HAP-1 (cell line): ENCODE results near the gene ADRA1B.
A peak's percentile ranks its signal among the peaks of the same experiment; 100 is the strongest.
"Not testable (repeated sequence)": the region's sequence is repeated elsewhere in the genome, so short reads cannot be mapped to it uniquely, and the experiment has no call there.

Source experiments
- DNase-seq, 2 experiments: peaks; one replicate each; pipeline ENCODE4 v3.0.0-alpha.2; 2016 to 2020; ENCODE audit warnings: low spot score in 2 of 2
- H3K27me3 ChIP-seq: fragments of 250-450 bp; sonication (Bioruptor Pico); 2 replicates; pipeline ENCODE4 v1.5.1; 2020; ENCODE audit warnings: low read depth, mild to moderate bottlenecking, moderate library complexity
- H3K36me3 ChIP-seq: fragments of 250-450 bp; sonication (Bioruptor Pico); replicated peaks from 2 replicates; pipeline ENCODE4 v1.5.1; 2020; ENCODE audit warnings: mild to moderate bottlenecking
- H3K4me1 ChIP-seq: fragments of 250-450 bp; sonication (Bioruptor Pico); 2 replicates; pipeline ENCODE4 v1.5.1; 2020; ENCODE audit warnings: mild to moderate bottlenecking
- H3K4me3 ChIP-seq: fragments of 250-450 bp; sonication (Bioruptor Pico); 2 replicates; pipeline ENCODE4 v1.5.1; 2020; ENCODE audit warnings: mild to moderate bottlenecking, moderate library complexity
- H3K9me3 ChIP-seq: fragments of 250-450 bp; sonication (Bioruptor Pico); 2 replicates; pipeline ENCODE4 v1.5.1; 2020; ENCODE audit warnings: mild to moderate bottlenecking, moderate library complexity
- in situ Hi-C: fragments of 300-500 bp; cut with MboI; formaldehyde crosslinking; loops from 3 replicates; pipeline ENCODE4 v1.14.3; 2020; ENCODE audit warnings: low sequenced_read_pairs, inconsistent platforms, mixed read lengths

Gene ADRA1B

DNA sequence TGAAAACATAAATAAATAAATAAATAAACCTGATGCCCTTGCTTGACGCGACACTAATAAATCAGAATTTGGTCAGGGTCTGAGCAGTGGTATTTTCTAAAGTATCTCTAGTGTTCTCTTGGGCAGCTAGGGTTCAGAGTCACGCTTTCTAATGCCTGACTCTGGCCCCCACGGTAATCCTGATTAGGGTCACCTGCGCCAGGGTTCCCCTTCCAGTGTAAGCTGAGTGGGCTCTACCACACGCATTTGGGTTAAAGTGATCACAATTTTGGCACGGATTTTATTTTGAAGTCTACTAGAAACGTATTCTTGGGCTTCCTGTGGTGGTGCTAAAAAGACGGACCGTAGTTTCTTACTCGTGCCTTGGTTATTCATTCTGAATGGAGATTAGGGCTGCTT, 93.3 kb downstream of the ADRA1B start:
- in situ Hi-C loops: no loop called here

DNA sequence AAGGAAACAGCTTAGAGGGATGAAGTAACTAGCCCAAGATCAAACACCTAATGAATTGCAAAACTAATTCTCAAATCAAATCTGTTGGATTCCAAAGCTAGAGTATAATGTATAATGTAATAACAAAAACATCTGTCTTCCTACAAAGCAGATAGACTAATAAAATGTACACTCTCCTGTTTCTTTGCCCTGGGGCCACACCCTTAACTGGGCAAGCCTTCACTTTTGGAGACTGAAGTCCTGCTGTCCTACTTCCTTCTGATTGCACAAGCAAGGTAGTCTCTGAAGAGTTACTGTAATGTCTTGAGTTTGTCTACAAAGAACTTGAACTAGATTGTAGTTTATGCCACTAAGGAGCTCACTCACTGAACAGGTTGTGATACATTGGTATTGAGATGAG, 95.2 kb downstream of the ADRA1B start:
- no peak for DNase-seq
- Histone ChIP-seq H3K36me3 (peaks cover 23% of the 10 kb centered on the region), H3K4me3 (no peak overlapping the region), H3K9me3 (no peaks in the 10 kb centered on the region), H3K4me1 (peaks cover 8% of the 10 kb centered on the region), H3K27me3 (no peaks in the 10 kb centered on the region)
- in situ Hi-C loops: no loop called here

More for the DNA sequence above, 93.3 kb downstream of the ADRA1B start:
- Histone ChIP-seq H3K36me3 (peaks cover 18% of the 10 kb centered on the region), H3K27me3 (no peaks in the 10 kb centered on the region), H3K4me1 (peaks cover 8% of the 10 kb centered on the region), H3K4me3 (peak overlapping the region; percentile 84), H3K9me3 (no peaks in the 10 kb centered on the region)
- no peak for DNase-seq

DNA sequence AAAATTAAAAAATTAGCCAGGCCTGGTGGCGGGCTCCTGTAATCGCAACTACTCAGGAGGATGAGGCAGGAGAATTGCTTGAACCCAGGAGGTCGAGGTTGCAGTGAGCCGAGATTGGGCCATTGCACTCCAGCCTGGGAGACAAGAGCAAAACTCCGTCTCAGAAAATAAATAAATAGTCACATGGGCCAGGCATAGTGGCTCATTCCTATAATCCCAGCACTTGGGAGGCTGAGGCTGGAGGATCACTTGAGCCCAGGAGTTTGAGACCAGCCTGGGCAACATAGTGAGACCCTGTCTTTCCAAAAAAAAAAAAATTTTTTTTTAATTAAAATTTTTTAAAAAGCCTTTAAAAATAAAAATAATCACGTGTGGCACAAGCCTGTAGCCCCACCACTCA, 97.9 kb downstream of the ADRA1B start:
- DNase-seq, H3K9me3 ChIP-seq, in situ Hi-C loops, H3K4me3 ChIP-seq, H3K27me3 ChIP-seq: not testable (repeated sequence)
- H3K36me3 ChIP-seq: peaks cover 23% of the 10 kb centered on the region
- H3K4me1 ChIP-seq: peaks cover 16% of the 10 kb centered on the region

DNA sequence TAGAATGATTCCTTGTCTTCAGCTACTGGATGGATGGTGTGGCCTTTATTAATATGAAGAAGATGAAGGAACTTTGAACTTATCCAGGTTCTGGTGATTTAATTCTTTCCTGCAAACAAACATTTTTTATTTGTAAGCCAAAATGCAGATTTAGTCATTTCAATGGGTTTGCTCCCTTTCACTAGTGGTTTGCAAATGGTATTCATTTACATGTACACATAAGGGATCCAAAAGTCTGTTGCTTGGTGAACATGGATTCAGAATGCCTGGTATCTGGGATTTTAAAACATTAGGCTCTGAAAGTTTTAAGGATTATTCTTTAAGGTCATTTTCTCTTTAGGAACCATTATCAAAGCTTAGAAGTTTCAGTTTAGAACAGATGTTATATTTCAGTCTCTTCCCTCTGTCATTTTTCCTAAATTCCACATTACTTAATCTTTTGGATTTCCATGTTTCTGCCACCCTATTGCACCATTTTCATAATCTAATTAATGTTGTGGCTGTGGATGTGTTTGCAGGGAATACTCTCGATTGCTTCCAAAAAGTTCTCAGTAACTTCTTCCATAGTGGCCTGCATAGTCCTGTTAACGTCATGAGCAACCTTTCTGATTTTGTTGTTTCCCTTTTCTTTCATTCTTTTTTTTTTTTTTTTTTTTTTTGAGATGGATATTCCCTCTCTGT, 102.8 kb downstream of the ADRA1B start:
- in situ Hi-C loops: no loop called here
- Histone ChIP-seq H3K4me3 (no peak overlapping the region), H3K27me3 (no peaks in the 10 kb centered on the region), H3K9me3 (no peaks in the 10 kb centered on the region), H3K4me1 (peaks cover 8% of the 10 kb centered on the region), H3K36me3 (peaks cover 15% of the 10 kb centered on the region)
- DNase-seq: no peak

DNA sequence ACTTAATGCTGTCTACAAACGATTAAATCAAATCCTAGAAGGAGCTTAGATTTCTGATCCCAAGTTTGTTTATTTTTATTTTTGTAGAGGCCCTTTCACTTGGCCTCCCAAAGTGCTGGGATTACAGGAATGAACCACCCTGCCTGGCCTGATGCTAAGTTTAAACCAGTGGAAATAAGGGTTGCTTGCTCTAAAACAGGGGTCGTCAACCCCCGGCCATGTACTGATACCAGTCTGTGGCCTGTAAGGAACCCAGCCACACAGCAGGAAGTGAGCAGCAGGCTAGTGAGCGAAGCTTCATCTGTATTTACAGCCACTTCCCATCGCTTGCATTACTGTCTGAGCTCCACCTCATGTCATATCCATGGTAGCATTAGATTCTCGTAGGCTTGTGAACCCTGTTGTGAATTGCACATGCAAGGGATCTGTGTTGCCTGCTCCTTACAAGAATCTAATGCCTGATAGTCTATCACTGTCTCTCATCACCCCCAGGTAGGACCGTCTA, 104.0 kb downstream of the ADRA1B start:
- in situ Hi-C loops: loop anchor here (5.0 kb wide), 1 partner anchor 327 kb away; no protein-coding TSS in a partner anchor
- H3K36me3 ChIP-seq: peaks cover 18% of the 10 kb centered on the region

DNA sequence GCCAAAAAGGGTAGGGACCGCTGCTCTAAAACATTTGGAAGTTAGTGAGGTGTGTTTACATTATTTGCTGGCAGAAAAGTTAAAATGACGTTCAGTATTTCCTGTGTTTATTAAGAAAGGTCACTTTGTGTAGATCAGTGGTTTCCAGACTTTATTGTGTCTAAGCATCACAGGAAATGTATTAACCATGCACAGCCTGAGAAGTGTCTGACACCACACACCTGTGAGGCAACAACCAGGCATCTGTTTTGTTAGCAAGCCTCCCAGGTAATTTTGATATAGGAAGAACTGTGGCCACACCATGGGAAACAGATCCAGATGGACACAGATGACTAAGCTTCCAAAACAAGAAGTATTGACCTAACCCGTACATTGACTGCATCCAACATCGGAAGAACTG, 104.7 kb downstream of the ADRA1B start:
- no peak overlapping the region for H3K4me3 ChIP-seq
- no peak for DNase-seq
- peaks cover 8% of the 10 kb centered on the region for H3K4me1 ChIP-seq
- H3K36me3 ChIP-seq: peaks cover 20% of the 10 kb centered on the region
- H3K9me3 ChIP-seq: no peaks in the 10 kb centered on the region
- H3K27me3 ChIP-seq: no peaks in the 10 kb centered on the region
- in situ Hi-C loops: loop anchor here (5.0 kb wide), 1 partner anchor 326 kb away; no protein-coding TSS in a partner anchor

More for the DNA sequence above, 104.0 kb downstream of the ADRA1B start:
- Histone ChIP-seq H3K27me3 (no peaks in the 10 kb centered on the region), H3K4me1 (peaks cover 8% of the 10 kb centered on the region), H3K4me3 (no peak overlapping the region), H3K9me3 (no peaks in the 10 kb centered on the region)
- no peak for DNase-seq

DNA sequence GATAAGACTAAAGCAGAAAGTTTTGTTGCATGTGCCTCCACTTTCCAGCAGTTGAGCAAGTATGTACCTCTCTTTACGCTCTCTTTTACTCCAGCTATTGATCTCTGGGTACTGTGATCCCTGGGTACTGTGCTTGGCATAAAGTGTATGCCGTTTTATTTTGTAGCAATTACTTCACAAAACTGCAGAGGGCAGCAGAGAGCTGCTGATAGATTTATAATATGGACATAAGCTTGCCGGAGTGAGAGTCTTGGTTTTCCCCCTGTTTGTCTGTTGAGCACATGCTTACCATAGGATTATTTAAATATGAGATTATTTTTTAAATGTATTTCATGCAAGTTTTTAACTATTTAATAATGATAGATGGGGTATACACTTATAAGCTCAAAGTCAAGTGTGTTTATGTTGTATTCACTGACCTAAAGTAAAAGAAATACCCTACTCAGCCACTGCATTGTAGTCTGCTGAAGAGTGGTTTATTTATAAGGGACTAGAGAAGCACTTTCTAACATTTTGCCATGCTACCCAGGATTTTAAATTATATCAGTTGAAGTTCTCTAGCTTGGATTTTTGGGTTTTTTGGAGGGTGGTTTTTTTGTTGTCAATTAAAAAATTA, 105.7 kb downstream of the ADRA1B start:
- Histone ChIP-seq H3K27me3 (no peaks in the 10 kb centered on the region), H3K4me1 (peaks cover 7% of the 10 kb centered on the region), H3K36me3 (peaks cover 21% of the 10 kb centered on the region), H3K4me3 (no peak overlapping the region), H3K9me3 (no peaks in the 10 kb centered on the region)
- in situ Hi-C loops: loop anchor here (5.0 kb wide), 1 partner anchor 325 kb away; no protein-coding TSS in a partner anchor
- DNase-seq: peak; percentile 65 to 71
